Fibroblast of peridontal ligament (primary cell): Measurements from ENCODE around the gene MRPS33.
"Not testable (repeated sequence)": the region's sequence is repeated elsewhere in the genome, so short reads cannot be mapped to it uniquely, and the experiment has no call there.

Source experiments
- DNase-seq: peaks from one replicate; pipeline ENCODE4 v3.0.0-alpha.2; 2010; ENCODE audit errors: extremely low read depth

The MRPS33 gene

GRCh38 chr7:141012044-141012685 lies 2.6 kb downstream of the MRPS33 start:
- peak; percentile 77 for DNase-seq

GRCh38 chr7:141011443-141011842 lies 3.3 kb downstream of the MRPS33 start:
- no peak for DNase-seq

GRCh38 chr7:141003172-141004065 lies 11.3 kb downstream of the MRPS33 start:
- DNase-seq: no peak

GRCh38 chr7:141001546-141001945 lies 13.2 kb downstream of the MRPS33 start:
- DNase-seq: no peak

- DNase-seq: no peak
Measured at GRCh38 chr7:141001122-141001521, 13.6 kb downstream of the MRPS33 start.

GRCh38 chr7:140998715-140999114 lies 16.0 kb downstream of the MRPS33 start:
- no peak for DNase-seq

GRCh38 chr7:140992422-140992821 lies 22.3 kb downstream of the MRPS33 start:
- no peak for DNase-seq

GRCh38 chr7:140990193-140990962 lies 24.4 kb downstream of the MRPS33 start:
- DNase-seq: no peak

GRCh38 chr7:140989068-140989467 lies 25.7 kb downstream of the MRPS33 start:
- no peak for DNase-seq

- DNase-seq: no peak
Measured at GRCh38 chr7:140983802-140984201, 30.9 kb downstream of the MRPS33 start.

GRCh38 chr7:140982508-140982907 lies 32.2 kb downstream of the MRPS33 start:
- DNase-seq: no peak

- no peak for DNase-seq
Measured at GRCh38 chr7:140981951-140982350, 32.8 kb downstream of the MRPS33 start.

GRCh38 chr7:140977741-140978140 lies 37.0 kb downstream of the MRPS33 start:
- DNase-seq: no peak

GRCh38 chr7:140972876-140973829 lies 41.6 kb downstream of the MRPS33 start:
- no peak for DNase-seq

GRCh38 chr7:140972344-140972743 lies 42.4 kb downstream of the MRPS33 start:
- no peak for DNase-seq

- no peak for DNase-seq
Measured at GRCh38 chr7:140967438-140967837, 47.3 kb downstream of the MRPS33 start.

GRCh38 chr7:140966561-140967233 lies 48.1 kb downstream of the MRPS33 start:
- no peak for DNase-seq

GRCh38 chr7:140961117-140961516 lies 53.6 kb downstream of the MRPS33 start:
- DNase-seq: no peak

- not testable (repeated sequence) for DNase-seq
Measured at GRCh38 chr7:140956997-140957396, 57.8 kb downstream of the MRPS33 start.
